ENCODE data around the gene GOLGA6C.

The GOLGA6C gene

DNA sequence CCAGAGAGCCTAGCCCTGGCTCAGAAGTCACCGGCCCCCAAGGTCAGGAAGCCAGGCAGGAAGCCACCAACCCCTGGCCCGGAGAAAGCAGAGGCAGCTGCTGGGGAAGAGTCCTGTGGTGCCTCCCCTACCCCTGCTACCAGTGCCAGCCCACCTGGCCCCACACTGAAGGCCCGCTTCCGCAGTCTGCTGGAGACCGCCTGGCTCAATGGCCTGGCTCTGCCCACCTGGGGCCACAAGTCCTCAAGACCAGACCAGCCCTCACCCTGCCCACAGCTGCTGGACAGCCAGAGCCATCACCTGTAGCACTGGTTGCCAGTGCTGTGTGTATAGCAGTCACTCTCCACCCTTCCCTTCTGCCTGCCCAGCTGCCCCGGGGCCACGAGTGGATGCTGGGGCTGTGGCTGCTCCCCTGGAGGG is 47.3 kb upstream of the GOLGA6C start:
- no peak for ATAC-seq

GRCh38 chr15:75211436-75212199 is 46.5 kb upstream of the GOLGA6C start:
- no peak for ATAC-seq
- TF ChIP-seq ISL1 (CRISPR knock-in tag; IDR thresholded peaks at IDR 0.05) = no peak
- no peak for TF ChIP-seq ZFP30 (CRISPR knock-in tag; IDR thresholded peaks at IDR 0.05)
- no peak for TF ChIP-seq RARB (CRISPR knock-in tag; IDR thresholded peaks at IDR 0.05)
- TF ChIP-seq ZNF565 (CRISPR knock-in tag; conservative IDR thresholded peaks at IDR 0.05; ENCODE audit: low read depth) = no peak
- TF ChIP-seq, protein P1, sequence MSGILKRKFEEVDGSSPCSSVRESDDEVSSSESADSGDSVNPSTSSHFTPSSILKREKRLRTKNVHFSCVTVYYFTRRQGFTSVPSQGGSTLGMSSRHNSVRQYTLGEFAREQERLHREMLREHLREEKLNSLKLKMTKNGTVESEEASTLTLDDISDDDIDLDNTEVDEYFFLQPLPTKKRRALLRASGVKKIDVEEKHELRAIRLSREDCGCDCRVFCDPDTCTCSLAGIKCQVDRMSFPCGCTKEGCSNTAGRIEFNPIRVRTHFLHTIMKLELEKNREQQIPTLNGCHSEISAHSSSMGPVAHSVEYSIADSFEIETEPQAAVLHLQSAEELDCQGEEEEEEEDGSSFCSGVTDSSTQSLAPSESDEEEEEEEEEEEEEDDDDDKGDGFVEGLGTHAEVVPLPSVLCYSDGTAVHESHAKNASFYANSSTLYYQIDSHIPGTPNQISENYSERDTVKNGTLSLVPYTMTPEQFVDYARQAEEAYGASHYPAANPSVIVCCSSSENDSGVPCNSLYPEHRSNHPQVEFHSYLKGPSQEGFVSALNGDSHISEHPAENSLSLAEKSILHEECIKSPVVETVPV (CRISPR knock-in tag; IDR thresholded peaks at IDR 0.05) = no peak
- TF ChIP-seq ZNF8 (CRISPR knock-in tag; IDR thresholded peaks at IDR 0.05) = no peak

More for the DNA sequence above, 47.3 kb upstream of the GOLGA6C start:
- TF ChIP-seq ARNTL (CRISPR knock-in tag; IDR thresholded peaks at IDR 0.05; ENCODE audit: borderline replicate concordance, low read depth) (no peak), ZFP3 (CRISPR knock-in tag; IDR thresholded peaks at IDR 0.05) (no peak), ZFP30 (CRISPR knock-in tag; IDR thresholded peaks at IDR 0.05) (no peak), ESRRG (CRISPR knock-in tag; IDR thresholded peaks at IDR 0.05) (no peak), ISL1 (CRISPR knock-in tag; IDR thresholded peaks at IDR 0.05) (no peak), ZC3H10 (CRISPR knock-in tag; IDR thresholded peaks at IDR 0.05) (no peak), PATZ1 (CRISPR knock-in tag; IDR thresholded peaks at IDR 0.05; ENCODE audit: borderline replicate concordance) (no peak), CSDC2 (CRISPR knock-in tag; IDR thresholded peaks at IDR 0.05) (no peak), TCF4 (CRISPR knock-in tag; IDR thresholded peaks at IDR 0.05; ENCODE audit: borderline replicate concordance) (no peak), BACH2 (CRISPR knock-in tag; IDR thresholded peaks at IDR 0.05; ENCODE audit: borderline replicate concordance) (no peak), ZNF8 (CRISPR knock-in tag; IDR thresholded peaks at IDR 0.05) (no peak), RARB (CRISPR knock-in tag; IDR thresholded peaks at IDR 0.05) (no peak), ZNF565 (CRISPR knock-in tag; conservative IDR thresholded peaks at IDR 0.05; ENCODE audit: low read depth) (no peak), OSR1 (CRISPR knock-in tag; IDR thresholded peaks at IDR 0.05) (no peak)
- TF ChIP-seq, protein P2, sequence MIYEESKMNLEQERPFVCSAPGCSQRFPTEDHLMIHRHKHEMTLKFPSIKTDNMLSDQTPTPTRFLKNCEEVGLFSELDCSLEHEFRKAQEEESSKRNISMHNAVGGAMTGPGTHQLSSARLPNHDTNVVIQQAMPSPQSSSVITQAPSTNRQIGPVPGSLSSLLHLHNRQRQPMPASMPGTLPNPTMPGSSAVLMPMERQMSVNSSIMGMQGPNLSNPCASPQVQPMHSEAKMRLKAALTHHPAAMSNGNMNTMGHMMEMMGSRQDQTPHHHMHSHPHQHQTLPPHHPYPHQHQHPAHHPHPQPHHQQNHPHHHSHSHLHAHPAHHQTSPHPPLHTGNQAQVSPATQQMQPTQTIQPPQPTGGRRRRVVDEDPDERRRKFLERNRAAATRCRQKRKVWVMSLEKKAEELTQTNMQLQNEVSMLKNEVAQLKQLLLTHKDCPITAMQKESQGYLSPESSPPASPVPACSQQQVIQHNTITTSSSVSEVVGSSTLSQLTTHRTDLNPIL (CRISPR knock-in tag; IDR thresholded peaks at IDR 0.05; ENCODE audit: low read depth) = no peak
- TF ChIP-seq, protein P1 (CRISPR knock-in tag; IDR thresholded peaks at IDR 0.05) = no peak

- no peak for ATAC-seq
Measured at GRCh38 chr15:75212200-75212858, 45.8 kb upstream of the GOLGA6C start.

More at GRCh38 chr15:75212200-75212858, 45.8 kb upstream of the GOLGA6C start:
- no peak for TF ChIP-seq PPARA (CRISPR knock-in tag; IDR thresholded peaks at IDR 0.05; ENCODE audit: borderline replicate concordance)
- no peak for TF ChIP-seq GLIS3 (CRISPR knock-in tag; IDR thresholded peaks at IDR 0.05)
- no peak for TF ChIP-seq ZNF70 (CRISPR knock-in tag; IDR thresholded peaks at IDR 0.05)
- no peak for TF ChIP-seq ARNTL (CRISPR knock-in tag; IDR thresholded peaks at IDR 0.05; ENCODE audit: borderline replicate concordance, low read depth)
- no peak for TF ChIP-seq TCF4 (CRISPR knock-in tag; IDR thresholded peaks at IDR 0.05; ENCODE audit: borderline replicate concordance)
- no peak for TF ChIP-seq PATZ1 (CRISPR knock-in tag; IDR thresholded peaks at IDR 0.05; ENCODE audit: borderline replicate concordance)
- TF ChIP-seq ZFP3 (CRISPR knock-in tag; IDR thresholded peaks at IDR 0.05) = no peak
- TF ChIP-seq, protein P2 (CRISPR knock-in tag; IDR thresholded peaks at IDR 0.05; ENCODE audit: low read depth) = no peak
- no peak for TF ChIP-seq RARB (CRISPR knock-in tag; IDR thresholded peaks at IDR 0.05)
- TF ChIP-seq OSR1 (CRISPR knock-in tag; IDR thresholded peaks at IDR 0.05) = no peak
- no peak for TF ChIP-seq CSDC2 (CRISPR knock-in tag; IDR thresholded peaks at IDR 0.05)
- no peak for TF ChIP-seq ISL1 (CRISPR knock-in tag; IDR thresholded peaks at IDR 0.05)
- TF ChIP-seq TOX (CRISPR knock-in tag; IDR thresholded peaks at IDR 0.05; ENCODE audit: borderline replicate concordance) = no peak
- no peak for TF ChIP-seq ZNF565 (CRISPR knock-in tag; conservative IDR thresholded peaks at IDR 0.05; ENCODE audit: low read depth)
- TF ChIP-seq, protein P3, sequence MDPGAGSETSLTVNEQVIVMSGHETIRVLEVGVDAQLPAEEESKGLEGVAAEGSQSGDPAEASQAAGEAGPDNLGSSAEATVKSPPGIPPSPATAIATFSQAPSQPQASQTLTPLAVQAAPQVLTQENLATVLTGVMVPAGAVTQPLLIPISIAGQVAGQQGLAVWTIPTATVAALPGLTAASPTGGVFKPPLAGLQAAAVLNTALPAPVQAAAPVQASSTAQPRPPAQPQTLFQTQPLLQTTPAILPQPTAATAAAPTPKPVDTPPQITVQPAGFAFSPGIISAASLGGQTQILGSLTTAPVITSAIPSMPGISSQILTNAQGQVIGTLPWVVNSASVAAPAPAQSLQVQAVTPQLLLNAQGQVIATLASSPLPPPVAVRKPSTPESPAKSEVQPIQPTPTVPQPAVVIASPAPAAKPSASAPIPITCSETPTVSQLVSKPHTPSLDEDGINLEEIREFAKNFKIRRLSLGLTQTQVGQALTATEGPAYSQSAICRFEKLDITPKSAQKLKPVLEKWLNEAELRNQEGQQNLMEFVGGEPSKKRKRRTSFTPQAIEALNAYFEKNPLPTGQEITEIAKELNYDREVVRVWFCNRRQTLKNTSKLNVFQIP (CRISPR knock-in tag; IDR thresholded peaks at IDR 0.05; ENCODE audit: borderline replicate concordance, low read depth) = no peak
- TF ChIP-seq ZFP30 (CRISPR knock-in tag; IDR thresholded peaks at IDR 0.05) = no peak
- TF ChIP-seq ESRRG (CRISPR knock-in tag; IDR thresholded peaks at IDR 0.05) = no peak
- TF ChIP-seq ZNF8 (CRISPR knock-in tag; IDR thresholded peaks at IDR 0.05) = no peak
- no peak for TF ChIP-seq ZC3H10 (CRISPR knock-in tag; IDR thresholded peaks at IDR 0.05)
- TF ChIP-seq BACH2 (CRISPR knock-in tag; IDR thresholded peaks at IDR 0.05; ENCODE audit: borderline replicate concordance) = no peak
